OCI-LY3 (cell line): ENCODE results near the gene TNP2.

Experiments used
- H2AFZ ChIP-seq: fragments of 200-600, 300-600 bp; shearing (Covaris generic); 2 replicates; pipeline ENCODE4 v1.6.0; 2014; ENCODE audit warnings: antibody characterized with exemption, low read depth, low read length
- H3K27ac ChIP-seq: fragments of 200-600, 300-600 bp; sonication (generic); 2 replicates; pipeline ENCODE4 v1.5.1; 2014; ENCODE audit warnings: mild to moderate bottlenecking, low read length, moderate library complexity, mixed read lengths
- H3K27me3 ChIP-seq: fragments of 200-600, 300-600 bp; sonication (generic); 2 replicates; pipeline ENCODE4 v1.6.1; 2014; ENCODE audit warnings: low read depth, low read length, mixed read lengths
- H3K36me3 ChIP-seq: fragments of 200-600, 300-600 bp; sonication (generic); replicated peaks from 2 replicates; pipeline ENCODE3; 2014; ENCODE audit warnings: low read depth, low read length, mixed read lengths
- H3K4me1 ChIP-seq: fragments of 300-600, 200-600 bp; sonication (generic); 2 replicates; pipeline ENCODE4 v1.6.1; 2014; ENCODE audit warnings: low read length, mixed read lengths
- H3K4me2 ChIP-seq: fragments of 200-600, 300-600 bp; sonication (generic); 2 replicates; pipeline ENCODE4 v1.6.1; 2014; ENCODE audit warnings: low read length, mixed read lengths
- H3K4me3 ChIP-seq: fragments of 300-600, 200-600 bp; sonication (generic); 2 replicates; pipeline ENCODE4 v1.5.1; 2014; ENCODE audit warnings: antibody characterized with exemption, mild to moderate bottlenecking, low read length, moderate library complexity
- H3K79me2 ChIP-seq: fragments of 300-600, 200-600 bp; shearing (Covaris generic); 2 replicates; pipeline ENCODE4 v1.6.1; 2014; ENCODE audit warnings: mild to moderate bottlenecking, low read length, mixed read lengths
- H3K9ac ChIP-seq: fragments of 300-600, 200-600 bp; shearing (Covaris generic); 2 replicates; pipeline ENCODE4 v1.6.0; 2014; ENCODE audit warnings: mild to moderate bottlenecking, low read length, moderate library complexity
- H3K9me3 ChIP-seq: fragments of 200-600, 300-600 bp; shearing (Covaris generic); 2 replicates; pipeline ENCODE4 v1.6.1; 2014; ENCODE audit warnings: low read length, mixed read lengths; ENCODE audit not compliant: insufficient read depth
- H4K20me1 ChIP-seq: fragments of 200-600, 300-600 bp; sonication (generic); 2 replicates; pipeline ENCODE4 v1.6.1; 2016; ENCODE audit warnings: low read length, mixed read lengths; ENCODE audit not compliant: insufficient read depth
- CTCF ChIP-seq: fragments of 200-600, 300-600 bp; sonication (generic); IDR thresholded peaks from 2 replicates; pipeline ENCODE4 v1.5.1; 2014; ENCODE audit warnings: antibody characterized with exemption, low read length, low read depth
- EZH2phosphoT487 ChIP-seq: fragments of 200-600 bp; shearing (Covaris generic); IDR thresholded peaks from 2 replicates; pipeline ENCODE4 v1.6.1; 2018; ENCODE audit warnings: antibody characterized with exemption, mixed run types, low read depth

The TNP2 gene

GRCh38 chr16:11270602-11271162 is 1.6 kb upstream of the TNP2 start:
- TF ChIP-seq CTCF = no peak
- no peak for TF ChIP-seq EZH2phosphoT487
- H3K9me3 ChIP-seq = no peaks in the 10 kb centered on the region
- no peak overlapping the region for H3K27ac ChIP-seq
- no peaks in the 10 kb centered on the region for H3K4me1 ChIP-seq
- H3K4me2 ChIP-seq = no peak overlapping the region
- H3K79me2 ChIP-seq = no peaks in the 10 kb centered on the region
- no peak overlapping the region for H2AFZ ChIP-seq
- H4K20me1 ChIP-seq = no peaks in the 10 kb centered on the region
- H3K36me3 ChIP-seq = no peaks in the 10 kb centered on the region
- peaks cover 6% of the 10 kb centered on the region for H3K27me3 ChIP-seq
- H3K4me3 ChIP-seq = no peak overlapping the region
- H3K9ac ChIP-seq = no peak overlapping the region

GRCh38 chr16:11265124-11265523 is 4.0 kb downstream of the TNP2 start:
- TF ChIP-seq CTCF (no peak), EZH2phosphoT487 (no peak)
- no peak overlapping the region for H3K4me2 ChIP-seq
- H3K36me3 ChIP-seq = no peaks in the 10 kb centered on the region

DNA sequence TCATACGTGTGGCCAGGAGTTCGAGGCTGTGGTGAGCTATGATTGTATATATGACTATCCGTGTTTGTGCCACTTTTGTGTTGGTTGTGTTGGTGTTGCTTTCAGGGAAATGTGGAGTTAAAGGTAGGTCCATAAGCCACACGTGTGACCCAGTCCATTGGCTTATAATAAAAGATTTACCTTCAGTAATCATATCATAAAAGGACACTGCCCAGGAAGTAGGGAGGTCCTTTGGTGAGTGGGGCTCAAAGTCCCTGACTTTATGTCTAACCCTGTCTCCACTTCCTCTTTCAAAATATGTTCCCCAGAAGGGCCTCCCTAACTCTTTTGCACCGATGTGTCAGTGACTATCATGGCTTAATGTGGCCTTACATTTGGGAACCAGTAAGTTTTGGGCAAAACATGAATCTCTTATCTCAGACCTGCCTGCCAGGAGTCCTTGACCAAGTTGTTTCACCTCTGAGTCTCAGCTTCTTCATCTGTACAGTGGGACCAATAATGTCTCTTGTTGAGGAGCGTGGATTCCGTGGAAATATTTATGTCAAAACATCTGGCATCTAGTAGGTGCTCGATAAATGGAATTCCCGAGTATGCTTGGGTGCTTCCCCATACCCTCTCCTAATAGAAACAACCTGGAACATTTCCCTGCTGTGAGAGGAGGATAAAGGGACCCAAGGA is 4.8 kb downstream of the TNP2 start:
- Histone ChIP-seq H3K27ac (no peak overlapping the region), H3K4me2 (peak overlapping the region; percentile 15; the same call in 1 of the 2 replicates), H3K27me3 (peaks cover 12% of the 10 kb centered on the region; the same call in 1 of the 2 replicates), H3K9me3 (no peaks in the 10 kb centered on the region), H3K4me1 (peaks cover 14% of the 10 kb centered on the region), H4K20me1 (no peaks in the 10 kb centered on the region), H2AFZ (no peak overlapping the region), H3K36me3 (no peaks in the 10 kb centered on the region), H3K79me2 (no peaks in the 10 kb centered on the region), H3K9ac (no peak overlapping the region), H3K4me3 (no peak overlapping the region)
- TF ChIP-seq CTCF = no peak

More at GRCh38 chr16:11265124-11265523, 4.0 kb downstream of the TNP2 start:
- H3K79me2 ChIP-seq = no peaks in the 10 kb centered on the region
- H3K27ac ChIP-seq = no peak overlapping the region
- peaks cover 14% of the 10 kb centered on the region for H3K4me1 ChIP-seq
- no peaks in the 10 kb centered on the region for H3K9me3 ChIP-seq
- no peak overlapping the region for H3K4me3 ChIP-seq
- H3K27me3 ChIP-seq = peaks cover 9% of the 10 kb centered on the region; the same call in 1 of the 2 replicates
- H3K9ac ChIP-seq = no peak overlapping the region
- no peaks in the 10 kb centered on the region for H4K20me1 ChIP-seq
- H2AFZ ChIP-seq = no peak overlapping the region

DNA sequence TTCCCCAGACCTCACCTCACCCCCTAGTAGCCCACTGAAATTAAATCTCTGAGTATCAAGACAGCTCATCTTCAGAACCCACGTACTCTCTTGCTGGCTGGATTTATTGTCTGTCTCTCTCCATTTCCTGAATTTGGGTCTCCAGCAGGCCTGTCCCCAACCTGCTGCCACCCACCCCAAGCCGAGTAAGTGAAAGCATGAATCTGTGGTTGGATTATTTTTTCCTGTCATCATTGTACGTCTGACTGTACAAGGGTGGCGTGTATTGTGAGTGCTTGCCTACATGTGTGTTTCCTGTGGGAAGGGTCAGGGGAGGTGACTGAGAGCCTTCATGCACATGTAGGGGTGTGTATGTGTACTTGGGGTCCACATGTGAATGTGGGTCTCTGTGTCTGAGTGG is 5.4 kb downstream of the TNP2 start:
- TF ChIP-seq EZH2phosphoT487 (no peak), CTCF (no peak)
- H3K9me3 ChIP-seq = no peaks in the 10 kb centered on the region
- H3K9ac ChIP-seq = no peak overlapping the region

More for the DNA sequence above, 5.4 kb downstream of the TNP2 start:
- Histone ChIP-seq H3K4me1 (peaks cover 20% of the 10 kb centered on the region), H3K4me3 (no peak overlapping the region), H3K27ac (no peak overlapping the region), H4K20me1 (no peaks in the 10 kb centered on the region), H2AFZ (no peak overlapping the region), H3K27me3 (peaks cover 16% of the 10 kb centered on the region; the same call in 1 of the 2 replicates), H3K4me2 (peak overlapping the region; percentile 15; the same call in 1 of the 2 replicates), H3K36me3 (no peaks in the 10 kb centered on the region), H3K79me2 (no peaks in the 10 kb centered on the region)
